SIG-M5 treated with dmso at 0.1 percent for 504 hours (cell line): Measurements from ENCODE around the gene PJA1.

Experiments
- DNase-seq: peaks from one replicate; lab custom pipeline; 2025; ENCODE audit not compliant: unreplicated experiment; lab: John Stamatoyannopoulos, UW

PJA1 gene

DNA sequence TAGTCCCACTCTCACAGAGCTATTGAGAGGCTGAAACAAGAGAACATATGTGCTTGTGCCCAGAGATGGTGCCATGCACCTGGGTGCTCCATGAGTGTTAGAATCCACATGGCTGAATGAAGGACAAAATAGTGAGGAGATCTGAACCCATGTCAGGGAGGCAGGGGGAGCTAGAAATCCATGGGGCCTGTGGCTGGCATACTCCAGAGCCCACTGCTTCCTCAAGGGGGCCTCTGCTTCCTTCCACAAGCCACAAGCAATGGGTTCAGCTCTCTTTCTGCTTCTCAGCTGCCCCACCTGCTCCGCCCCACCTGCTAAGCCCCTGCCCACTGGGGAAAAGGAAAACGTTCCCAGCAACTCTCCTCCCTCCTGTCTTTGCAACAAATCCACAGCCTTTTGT lies 46.1 kb downstream of the PJA1 start:
- no peak for DNase-seq

- no peak for DNase-seq
Observed at GRCh38 chrX:69117876-69118526, 47.3 kb downstream of the PJA1 start.

GRCh38 chrX:69116077-69116476 lies 49.2 kb downstream of the PJA1 start:
- DNase-seq = no peak

DNA sequence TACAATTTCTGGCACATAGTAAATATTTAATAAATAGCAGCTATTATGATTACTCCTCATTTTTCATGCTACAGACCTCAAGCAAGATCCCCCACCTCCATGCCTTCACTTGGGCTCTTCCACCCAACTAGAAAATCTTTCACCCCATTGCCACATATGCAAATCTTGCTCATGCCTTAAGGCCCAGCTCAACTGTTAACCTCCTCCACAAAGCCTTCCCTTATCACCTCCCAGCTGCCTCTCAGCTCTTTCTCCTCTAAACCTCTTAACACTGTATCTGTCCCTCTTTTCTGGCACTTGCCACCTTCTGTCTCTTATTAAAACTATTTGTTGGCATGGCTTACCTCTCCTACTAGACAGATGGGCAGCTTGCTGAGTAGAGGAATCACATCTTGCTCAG lies 51.5 kb downstream of the PJA1 start:
- no peak for DNase-seq
